KG1 (cell line): Measurements from ENCODE around the gene TRAF3IP1.
A peak's percentile ranks its signal among the peaks of the same experiment; 100 is the strongest.

Experiments used
- DNase-seq: peaks from one replicate; lab custom pipeline; 2025; lab: John Stamatoyannopoulos, UW

The TRAF3IP1 gene

DNA sequence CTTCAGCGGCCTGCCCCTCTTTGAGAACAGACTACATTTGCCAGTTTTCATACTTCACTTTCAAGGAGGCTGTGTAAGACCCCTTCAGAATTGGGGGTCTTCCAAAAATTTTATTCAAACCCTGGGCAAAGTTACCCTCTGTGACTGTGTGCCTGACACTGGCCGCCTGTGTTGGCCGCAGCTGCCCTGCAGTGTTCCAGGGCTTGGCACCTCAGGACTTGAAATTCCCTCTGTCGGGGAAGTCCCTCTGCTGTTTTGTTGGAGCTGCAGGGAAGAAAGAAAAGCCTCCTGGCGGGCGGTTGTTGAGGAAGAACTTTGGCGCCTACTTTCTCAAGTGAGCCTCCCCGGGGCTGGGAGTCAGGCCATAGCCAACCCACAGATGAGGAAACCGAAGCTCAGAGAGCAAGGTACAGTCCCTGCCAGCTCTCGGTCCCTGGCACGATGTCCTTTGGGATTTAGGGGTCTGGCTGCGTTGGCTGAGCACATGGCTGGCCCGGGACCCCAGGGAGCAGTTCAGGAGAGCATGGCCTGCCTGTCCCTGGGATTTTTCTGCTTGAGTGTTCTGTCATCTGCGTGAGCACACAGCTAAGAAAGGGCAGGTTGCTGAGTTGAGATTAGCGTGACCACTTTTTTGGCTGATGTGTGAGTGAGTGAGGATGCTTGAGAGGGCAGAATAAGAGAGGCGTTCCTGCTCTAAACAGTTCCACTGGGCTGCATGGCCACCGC is 88.5 kb downstream of the TRAF3IP1 start:
- DNase-seq: no peak

DNA sequence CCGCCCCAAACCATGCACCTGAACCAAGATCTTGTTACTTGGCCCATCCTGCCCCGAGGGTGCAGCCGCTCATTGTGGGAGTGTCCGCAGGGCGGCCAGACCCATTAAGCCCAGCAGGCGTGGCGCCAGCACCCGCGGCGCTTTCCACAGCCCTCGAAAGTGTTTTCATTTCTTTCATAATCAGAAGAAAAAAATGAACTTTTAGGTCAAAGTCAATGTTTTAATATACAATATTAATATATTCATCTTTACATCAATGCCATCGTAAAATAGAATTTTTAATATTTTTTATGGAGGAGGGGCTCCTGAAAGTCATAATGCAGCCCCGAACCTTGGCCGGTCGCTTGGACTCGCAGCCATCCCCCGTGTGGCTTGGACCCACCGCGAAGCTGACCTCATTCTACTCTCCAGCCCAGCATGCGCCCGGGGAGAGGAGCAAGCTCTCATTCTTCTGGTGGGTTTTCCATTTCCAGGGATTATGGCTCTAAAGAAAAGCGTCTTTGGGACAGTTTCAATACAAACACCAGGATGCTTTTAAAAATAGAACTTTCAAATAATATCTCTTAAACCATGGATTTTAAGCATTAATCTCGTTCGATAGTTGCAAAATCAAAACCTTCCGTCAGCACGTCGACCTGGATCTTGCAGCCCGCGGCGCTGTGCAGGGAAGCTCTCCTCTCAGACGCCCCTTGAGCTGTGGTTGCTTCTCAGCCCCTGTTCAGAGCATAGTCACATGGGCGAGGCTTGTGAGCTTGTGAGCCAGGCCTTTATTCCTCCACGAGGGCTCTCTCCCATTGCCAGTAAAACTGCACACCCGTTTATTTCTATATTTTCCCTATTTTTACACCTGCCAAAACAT is 89.3 kb downstream of the TRAF3IP1 start:
- no peak for DNase-seq

DNA sequence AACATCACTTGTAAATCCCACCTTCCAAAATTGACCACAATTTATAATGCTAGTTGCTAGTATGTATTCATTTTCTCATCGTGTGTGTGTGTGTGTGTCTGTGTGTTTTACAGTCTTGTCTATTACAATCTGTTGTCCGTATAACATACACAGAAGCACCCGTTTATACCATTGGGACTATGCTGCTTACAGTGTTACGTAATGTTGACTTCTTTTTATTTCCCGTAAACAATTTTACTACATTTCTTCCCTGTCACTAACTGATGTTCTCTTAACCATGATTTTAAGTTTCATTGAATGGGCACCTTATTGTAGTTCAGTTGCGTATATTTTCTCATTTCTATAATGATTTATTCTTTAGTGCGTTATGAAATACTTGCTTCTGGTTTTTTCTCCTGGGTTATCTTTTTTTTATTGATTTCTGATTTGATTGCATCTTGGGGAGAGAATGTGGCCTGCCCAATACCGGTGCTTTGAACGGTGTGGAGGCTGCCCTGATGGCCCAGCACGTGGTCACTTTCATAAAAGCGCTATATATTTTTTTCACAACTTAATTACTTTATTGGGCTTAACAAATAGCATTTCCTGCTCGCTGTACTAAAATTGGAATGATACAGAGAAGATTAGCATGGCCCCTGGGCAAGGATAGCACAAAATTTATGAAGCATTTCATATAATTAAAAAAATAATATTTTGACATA is 91.9 kb downstream of the TRAF3IP1 start:
- no peak for DNase-seq

DNA sequence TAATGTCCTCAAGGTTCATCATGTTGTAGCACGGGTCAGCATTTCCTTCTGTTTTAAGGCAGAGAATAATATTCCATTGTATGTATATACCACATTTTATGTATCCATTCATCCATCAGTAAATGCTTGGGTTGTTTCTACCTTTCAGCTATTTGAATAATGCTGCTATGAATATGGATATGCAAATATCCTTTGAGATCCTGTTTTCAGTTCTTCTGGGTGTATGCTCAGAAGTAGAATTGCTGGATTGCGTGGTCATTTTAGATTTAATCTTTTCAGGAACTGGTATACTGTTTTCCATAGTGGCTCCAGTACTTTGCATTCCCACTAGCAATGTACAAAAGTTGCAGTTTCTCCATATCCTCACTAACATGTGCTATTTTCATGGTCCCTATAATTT is 93.0 kb downstream of the TRAF3IP1 start:
- DNase-seq: no peak

DNA sequence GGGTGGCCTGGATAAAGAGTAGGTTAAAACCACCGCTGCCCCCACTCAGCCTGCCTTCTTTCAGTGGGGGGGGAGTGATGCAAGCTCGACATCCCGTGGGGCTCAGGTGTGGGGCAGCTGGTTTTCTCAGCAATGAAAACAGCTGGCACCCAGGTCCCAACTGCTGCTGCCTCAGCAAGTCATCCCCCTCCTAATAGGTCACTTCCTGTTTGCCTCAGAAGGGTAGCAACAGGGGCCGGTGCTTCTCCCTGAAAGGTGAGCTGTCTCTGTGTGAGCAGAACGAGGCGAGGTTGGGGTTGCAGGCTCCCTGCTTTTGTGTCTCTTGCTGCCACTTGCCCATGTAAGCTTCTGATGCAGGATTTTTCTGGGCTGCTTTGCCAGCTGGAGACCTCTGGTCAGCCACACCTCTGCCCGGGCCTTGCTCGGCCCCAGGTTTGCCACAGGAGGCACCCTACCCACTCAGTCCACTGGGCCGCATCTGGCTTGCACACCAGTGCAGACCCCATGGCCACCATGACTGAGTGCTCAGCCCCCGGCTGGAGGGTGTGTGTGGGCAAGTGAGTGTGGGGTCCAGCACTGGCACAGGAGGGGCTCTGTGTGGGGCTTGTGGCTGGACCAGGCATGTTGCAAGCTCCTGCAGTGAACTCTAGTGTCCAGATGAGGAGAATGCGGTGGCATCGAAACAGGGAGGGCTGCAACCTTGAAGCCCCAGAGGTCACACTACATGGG is 94.9 kb downstream of the TRAF3IP1 start:
- DNase-seq: no peak

DNA sequence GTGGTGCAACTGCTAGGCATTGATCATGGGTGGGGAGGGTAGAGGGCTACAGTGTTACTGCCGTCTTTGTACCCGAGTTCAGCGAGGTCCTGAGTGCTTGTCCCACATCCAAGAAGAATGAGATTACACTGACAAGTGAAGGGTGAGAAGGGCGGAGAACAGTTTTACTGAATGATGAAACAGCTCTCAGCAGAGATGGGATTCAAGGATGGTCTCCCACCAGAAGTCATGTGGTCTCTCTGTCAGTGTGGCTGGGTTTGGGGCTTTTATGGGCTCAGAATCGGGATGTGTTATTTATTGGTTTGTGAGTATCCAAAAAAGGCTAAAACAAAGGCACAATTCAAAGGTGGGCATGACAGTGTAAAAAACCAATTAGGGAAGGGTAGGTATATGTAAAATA is 95.6 kb downstream of the TRAF3IP1 start:
- no peak for DNase-seq

DNA sequence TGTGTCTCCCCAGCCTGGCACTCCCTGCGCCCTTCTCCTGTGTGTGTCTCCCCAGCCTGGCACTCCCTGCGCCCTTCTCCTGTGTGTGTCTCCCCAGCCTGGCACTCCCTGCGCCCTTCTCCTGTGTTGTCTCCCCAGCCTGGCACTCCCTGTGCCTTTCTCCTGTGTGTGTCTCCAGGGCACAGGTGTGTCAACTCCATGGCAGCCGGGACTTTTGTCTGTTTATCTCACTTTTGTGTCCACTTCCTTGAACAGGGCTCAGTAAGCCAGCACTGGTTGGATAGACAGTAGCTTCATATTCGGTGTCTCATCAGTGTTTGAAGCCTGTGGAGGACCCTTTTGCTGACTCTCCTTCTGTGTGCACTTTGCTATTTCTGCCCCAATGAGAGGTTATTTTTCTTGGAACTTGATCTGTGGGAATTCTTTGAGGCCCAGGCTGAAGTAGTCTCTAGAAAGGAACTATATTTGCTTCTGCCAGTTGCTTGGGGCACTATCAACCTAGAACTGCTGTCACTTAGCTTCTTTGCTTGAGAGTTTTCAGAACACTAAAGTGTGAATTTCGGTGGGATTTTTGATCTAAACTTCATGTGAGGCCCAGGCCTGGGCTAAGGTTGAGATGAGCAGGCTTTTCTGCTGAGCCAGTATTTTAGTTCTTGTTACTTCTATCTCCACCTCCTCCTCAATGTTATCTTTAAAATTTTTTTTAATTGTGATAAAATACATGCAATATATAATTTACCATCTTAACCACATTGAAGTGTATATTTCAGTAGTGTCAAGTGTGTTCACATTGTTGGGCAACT is 98.1 kb downstream of the TRAF3IP1 start:
- no peak for DNase-seq

DNA sequence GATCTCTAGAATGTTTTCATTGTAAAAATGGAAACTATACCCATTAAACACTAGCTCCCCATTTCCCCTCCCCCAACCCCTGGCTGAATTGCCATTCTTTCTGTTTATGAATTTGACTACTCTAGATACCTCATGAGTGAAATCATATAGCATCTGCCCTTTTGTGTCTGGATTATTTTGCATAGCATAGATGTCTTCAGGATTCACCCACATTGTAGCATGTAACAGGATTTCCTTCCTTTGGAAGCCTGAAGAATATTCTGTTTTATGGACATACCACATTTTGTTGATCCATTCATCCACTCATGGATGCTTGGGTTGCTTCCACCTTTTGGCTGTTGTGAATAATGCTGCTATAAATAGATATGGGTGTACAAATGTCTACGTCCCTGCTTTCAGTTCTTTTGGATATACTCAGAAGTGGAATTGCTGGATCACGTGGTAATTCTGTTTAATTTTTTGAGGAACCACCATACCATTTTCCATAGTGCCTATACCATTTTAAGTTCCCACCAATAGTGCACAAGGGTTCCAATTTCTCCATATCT is 98.8 kb downstream of the TRAF3IP1 start:
- DNase-seq: no peak

DNA sequence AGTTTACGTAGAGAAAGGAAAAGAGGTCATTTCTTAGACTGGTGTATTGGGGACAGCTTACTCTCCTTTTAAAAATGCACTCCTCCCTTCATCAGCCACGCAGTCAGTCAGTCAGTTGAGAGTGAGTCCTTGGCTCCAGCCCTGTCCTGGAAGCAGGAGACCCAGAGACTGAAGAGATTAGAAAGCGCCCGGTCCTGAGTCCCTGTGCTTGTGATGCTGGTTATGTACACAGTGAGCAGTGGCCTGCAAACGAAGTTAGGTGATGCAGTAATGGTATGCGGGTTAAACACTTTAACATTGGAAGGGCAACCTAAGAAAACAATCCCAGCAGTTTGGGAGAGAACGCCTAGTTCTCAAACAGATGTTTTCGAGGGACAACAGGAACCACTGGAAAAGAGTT is 100.1 kb downstream of the TRAF3IP1 start:
- no peak for DNase-seq

DNA sequence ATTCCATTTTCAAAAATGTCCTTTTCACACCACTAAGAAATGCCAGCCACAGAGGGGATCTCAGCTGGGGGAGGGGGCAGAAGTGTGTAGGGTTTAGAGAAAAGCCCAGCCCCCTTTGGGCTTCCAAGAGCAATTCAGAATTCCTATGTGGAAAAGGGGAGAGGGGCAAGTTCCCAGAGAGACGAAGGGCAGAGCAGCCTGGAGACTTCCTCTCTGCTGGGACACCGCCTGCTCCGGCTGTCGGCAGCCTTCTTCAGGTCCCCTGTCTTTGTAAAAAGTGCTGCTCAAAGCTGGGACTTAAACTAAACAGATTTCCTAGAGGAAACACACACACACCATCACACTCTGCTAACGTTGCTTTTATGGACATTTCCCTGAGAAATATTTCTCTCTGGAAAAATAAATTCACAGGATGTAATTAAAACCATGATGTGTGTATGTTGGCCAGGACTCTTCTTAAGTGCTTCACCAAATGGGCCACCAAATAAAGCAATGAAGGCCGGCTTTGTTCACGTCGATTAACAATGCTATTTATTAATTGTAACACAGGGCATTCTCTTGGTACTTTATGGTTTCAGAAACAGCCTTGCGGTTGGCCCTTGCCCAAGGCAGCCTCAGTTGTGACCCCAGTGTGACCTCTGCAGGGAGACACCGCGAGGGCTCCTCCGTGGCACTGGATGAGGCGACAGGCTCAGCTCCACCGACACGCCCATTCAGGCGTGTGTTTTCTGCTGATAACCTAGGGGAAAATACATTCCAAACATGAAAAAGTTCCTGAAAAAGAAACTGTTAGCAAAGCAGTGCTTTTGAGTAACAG is 100.8 kb downstream of the TRAF3IP1 start:
- DNase-seq: no peak

DNA sequence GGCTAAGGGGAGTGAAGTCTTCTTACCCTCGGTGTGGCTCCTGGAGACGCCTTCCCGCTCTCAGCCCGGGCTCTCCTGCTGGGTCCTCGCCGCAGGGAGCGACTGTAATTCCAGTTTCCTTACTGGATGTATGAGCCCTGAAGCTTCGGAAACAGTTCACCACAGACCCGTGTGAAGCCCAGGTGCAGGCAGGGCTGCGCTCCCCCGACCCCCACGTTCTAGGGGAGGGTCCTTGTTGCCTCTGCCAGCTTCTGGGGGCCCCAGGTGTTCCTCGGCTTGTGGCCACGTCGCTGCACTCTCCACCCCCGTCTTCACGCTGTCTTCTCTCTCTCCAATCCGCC is 101.3 kb downstream of the TRAF3IP1 start:
- no peak for DNase-seq

DNA sequence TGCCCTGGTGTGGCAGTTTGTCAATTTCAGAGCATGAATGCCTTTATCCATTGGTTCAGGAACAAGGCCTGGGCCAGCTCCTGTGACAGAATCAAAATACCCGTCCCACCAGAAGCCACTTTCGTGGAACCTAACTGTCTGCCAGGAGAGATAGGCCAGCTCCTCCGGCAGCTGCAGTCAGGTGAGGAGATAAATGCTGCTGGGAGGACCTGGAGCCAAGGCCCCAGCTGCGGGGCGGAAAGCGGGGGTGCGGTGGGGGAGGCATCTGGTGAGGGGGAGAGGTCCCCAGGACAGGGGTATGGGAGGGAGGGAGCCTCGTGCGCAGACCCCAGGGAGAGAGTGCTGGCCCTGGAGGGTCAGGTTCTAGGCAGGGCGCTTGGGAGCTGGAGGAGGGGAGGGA is 102.0 kb downstream of the TRAF3IP1 start:
- DNase-seq: no peak

DNA sequence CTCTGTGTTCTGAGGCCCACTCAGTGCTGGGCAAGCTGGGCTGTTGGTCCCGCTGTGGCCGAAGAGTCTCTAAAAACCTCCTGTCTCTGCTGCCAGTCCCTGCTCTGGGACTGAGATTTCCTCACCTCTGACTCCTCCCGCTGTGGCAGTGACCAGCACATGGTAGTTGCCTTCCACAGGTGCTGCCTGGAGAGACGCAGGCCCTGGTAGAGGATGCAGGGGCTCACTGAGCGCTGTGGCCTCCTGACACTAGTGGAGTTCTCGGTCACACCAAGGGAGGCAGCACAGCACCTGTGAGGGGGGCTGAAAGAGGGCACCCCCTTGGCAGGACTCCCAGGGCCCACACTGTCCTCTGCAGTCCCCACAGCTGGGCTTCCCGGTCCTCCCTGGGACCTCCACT is 102.6 kb downstream of the TRAF3IP1 start:
- DNase-seq: no peak

DNA sequence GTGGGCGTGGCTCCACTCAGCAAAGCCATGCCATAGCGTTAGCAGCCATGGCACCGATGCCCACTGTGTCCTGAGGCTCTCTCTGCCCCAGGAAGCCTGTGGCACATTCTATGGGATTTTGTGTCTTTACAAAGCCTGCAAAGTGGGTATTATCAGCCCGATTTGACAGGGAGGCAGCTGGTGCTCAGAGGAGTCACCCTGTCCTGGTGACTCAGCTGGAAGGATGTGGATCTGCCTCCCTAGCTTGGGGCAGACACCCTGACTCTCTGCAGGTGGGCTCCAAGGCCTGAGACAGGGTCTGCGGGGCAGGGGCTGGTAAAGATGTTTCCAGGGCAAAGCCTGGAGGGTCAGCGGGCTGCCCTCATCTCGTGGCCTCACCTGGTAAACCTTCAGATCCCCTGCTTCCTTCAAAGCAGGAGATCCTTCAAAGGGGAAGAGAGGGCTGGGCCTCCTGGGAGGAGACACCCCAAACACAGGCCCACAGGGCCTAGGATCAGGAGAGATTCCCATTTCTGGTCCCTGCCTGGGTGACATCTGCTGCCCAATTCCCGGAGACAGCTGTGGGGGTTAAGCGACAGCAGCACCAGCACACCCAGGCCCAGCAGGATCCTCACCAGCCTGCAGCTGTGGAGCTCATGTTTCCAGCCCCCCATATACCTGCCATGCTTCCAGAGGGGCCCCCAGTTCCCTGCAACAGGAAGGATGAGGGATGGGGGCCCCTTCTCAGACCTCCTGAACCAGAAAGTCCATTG is 103.4 kb downstream of the TRAF3IP1 start:
- DNase-seq: no peak

DNA sequence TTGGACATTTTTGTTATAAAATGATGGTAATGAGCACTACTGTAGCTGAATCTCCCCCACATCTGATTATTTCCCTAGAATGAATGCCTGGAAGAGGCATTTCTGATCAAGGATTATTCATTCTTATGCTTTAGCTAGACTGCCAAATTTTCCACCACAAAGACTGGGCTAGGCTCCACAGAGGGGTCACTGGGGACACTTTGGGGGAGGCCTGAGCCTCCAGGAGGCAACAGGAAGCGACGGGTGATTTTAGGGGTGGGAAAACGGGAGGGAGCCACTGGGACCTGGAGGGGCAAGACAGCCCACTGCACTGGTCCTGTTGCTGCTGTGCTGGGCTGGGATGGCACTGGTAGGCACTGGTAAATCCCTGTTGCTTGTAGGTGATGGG is 104.0 kb downstream of the TRAF3IP1 start:
- DNase-seq: no peak

DNA sequence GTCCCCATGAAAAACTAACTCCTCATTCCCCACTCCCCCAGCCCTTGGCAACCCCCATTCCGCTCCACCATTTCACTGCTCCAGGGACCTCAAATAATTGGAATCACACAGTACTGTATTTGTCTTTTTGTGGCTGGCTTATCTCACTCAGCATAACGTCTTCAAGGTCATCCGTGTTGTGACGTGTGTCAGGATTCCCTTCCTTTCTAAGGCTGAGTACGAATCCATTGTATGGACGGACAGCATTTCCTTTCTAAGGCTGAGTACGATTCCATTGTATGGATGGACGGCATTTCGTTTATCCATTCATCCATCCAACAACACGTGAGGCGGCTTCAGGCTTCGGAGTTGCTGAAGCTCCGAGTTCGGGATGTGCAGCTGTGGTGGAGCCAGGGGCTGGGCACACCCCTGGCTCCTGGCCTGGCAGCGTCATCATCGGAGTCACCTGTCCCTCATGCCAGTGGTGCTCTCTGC is 105.2 kb downstream of the TRAF3IP1 start:
- no peak for DNase-seq

DNA sequence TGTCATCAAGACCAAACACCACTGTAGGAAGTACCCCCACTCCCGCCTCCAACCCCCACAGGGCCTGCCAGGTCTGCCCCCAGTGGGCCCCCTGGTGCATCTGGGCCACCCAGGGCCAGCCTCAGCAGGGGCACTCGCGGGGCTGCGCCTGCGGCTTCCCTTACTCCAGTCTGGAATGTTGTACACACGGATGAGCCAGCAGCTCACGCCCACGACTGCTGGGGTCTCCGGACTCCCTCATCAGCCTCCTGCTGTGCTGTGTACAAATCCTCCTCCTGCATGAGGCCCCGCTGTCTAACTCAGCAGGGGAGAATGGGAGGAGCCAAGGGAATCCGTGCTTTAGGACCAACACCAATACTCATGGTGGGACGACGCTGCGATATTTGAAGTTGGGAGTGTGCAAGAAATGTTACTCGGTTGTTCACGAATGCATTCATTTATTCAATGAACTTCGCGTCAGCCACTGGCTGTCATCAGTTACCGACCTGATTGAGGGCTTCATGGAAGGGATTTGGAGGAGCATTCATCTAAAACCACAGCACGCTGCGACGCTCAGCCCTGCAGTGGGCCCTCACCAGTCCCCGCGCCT is 105.8 kb downstream of the TRAF3IP1 start:
- no peak for DNase-seq

DNA sequence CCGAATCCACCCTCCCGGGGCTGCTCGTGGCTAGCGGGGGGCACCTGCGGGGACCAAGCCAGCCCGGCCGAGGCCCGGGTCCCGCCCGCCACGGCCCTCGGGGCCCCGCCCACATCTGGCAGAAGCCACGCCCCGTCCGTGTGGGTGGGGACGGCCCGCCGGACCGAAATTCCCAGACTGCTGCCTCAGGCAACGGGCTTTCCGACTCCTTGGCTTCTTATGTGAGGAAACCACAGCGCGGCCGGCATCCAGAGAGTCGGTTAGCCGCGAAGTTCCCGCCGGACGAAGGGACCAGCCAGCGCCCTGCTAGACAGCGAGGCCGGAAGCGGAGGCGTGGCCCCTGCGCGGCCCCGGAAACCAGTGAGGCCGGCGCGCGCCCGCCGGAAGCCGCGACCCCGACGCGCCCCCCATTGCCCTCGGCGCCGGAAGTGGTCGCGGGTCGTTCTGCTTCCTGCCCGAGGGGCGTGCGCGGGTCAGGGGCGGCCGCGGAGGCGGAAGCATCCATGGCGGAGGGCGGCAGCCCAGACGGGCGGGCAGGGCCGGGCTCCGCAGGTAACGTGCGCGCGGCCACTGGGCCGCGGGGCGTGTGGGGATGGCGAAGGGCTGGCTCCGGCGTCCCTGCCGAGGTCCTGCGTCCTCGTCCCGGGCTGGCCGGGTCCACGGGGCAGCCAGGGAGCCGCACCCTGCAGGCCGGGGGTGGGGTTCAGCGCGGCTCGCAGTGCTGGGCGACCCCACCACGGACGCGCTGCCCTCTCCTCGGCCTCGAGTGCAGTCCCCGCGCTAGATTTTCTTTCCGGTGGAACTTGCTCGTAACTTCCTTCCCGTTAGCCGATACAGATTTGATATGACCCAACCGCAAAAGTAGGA is 106.5 kb downstream of the TRAF3IP1 start, which contains the start of gene ASB1:
Gene ASB1, plus strand, starts transcription at position 360 of the 867 bp plus-strand sequence. Its CDS starts 144 bp downstream, at position 504.
- DNase-seq: peak; percentile 72
